HG03159 (cell line): ENCODE measurements around the gene GSTP1.
A peak's percentile ranks its signal among the peaks of the same experiment; 100 is the strongest.
"Not testable (repeated sequence)": the region's sequence is repeated elsewhere in the genome, so short reads cannot be mapped to it uniquely, and the experiment has no call there.

Experiments used
- ATAC-seq: cut with Tn5 transposase; IDR thresholded peaks from one replicate; pipeline ENCODE4 v1.9.1; 2021; ENCODE audit warnings: mild to moderate bottlenecking, moderate library complexity; ENCODE audit not compliant: unreplicated experiment

Gene GSTP1

DNA sequence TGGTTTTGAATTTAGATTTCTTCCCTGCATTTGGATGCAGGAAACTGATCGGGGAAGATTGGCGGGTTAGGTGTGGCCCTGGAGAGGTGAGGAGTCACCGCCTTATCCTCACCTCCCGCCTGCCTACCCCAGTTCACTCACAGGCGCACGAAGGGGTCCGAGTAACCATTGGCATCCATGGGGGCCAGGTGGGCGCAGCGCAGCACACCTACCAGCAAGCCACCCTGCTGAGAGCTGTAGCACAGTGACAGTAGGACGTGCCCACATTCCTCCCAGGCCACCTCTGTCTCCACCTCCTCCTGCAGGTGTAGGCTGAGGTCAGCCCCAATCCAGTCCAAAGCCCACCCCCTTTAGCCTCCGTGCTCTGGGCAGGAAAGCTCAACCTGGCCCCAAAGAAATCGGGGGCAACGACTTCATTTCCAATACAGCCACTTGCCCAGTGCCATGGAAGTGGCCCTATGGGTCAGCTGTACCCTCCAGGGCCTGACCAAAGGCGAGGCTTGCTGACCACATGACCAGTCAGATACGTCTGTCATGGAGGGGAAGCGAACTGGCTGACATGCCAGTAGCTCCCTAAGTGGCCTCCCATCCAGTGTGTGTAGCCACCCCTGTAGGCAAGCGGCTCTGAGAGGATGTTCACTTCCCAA is 29.8 kb downstream of the GSTP1 start:
- no peak for ATAC-seq

DNA sequence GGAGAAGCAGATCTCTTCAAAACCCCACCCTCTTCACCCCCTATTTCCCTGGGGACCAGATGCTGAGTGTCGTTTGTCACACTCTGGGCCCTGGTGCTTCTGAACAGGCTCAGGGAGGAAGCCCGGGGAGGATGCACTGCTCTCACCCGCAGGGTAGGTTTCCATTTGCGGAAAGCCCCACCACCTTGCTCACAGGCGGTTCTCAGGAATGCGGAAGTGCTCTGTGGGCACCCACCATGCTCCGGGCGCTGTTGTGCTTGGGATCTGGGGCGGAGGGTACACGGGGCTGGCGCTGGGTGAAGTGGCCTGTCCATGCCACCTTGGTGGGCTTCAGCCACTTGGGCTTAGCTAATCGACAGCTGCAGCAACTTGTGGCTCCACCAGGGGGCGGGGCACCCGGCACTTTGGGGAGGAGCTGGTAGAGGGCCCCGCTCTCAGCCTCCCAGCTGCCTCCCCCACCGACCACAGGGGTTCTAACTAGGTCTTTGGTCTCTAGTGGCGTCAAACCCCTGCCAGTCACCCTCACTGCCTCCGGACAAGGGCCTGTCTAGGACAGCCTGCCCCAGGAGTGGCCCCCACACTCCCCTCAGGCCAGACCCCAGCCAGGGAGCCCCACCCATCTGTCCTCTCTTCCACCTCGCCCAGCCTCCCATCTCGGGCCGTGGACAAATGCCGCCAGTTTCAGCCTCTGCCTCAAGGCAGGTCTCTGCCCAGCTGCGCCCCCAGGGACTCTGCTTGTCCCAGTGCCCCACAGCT is 30.5 kb downstream of the GSTP1 start:
- peak; percentile 74 for ATAC-seq

DNA sequence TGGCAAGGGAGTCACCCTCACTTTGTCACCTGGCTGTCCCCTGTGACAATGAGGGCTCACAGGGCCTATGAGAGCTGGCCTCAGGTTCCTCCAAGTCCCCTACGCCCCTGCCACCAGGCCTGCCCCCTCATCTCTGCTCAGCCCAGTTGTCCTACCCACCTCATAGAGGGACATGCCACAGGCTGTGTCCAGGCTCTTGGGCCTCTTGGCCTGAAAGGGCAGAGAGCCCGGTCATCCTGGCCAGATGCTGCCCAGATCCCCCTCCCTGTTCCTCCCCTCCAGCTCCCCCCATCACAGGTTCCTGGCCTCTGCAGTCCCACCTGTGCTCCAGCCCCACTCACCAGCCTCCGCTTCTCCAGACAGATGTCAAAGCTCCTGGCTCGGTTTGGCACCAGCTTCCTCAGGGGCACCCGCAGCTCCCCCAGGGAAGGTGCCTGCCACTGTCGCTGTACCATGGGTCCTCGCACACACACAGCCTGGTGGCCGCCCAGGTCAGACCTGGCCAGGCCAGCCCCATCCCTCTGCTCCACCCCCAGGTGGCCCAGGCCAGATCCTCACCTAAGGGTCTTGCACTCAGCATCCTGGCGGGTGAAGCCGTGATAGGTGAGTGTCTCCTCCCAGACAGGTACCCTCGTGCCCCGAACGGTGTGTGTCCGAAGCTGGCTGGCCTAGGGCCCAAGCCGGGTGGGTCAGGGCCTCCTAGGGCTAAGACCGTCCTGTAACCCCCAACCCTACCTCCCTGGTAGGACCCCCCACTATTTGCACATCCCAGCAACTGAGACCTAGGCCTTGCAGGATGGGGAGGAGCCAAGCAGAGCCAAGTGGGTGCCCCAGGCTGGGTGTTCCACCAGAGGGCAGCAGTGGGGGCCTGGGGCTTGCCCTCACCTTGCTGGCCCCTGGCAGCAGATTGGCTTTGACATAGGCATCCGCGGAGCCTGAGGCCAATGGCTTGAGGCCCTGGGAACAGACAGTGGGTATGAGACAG is 31.4 kb downstream of the GSTP1 start:
- no peak for ATAC-seq

DNA sequence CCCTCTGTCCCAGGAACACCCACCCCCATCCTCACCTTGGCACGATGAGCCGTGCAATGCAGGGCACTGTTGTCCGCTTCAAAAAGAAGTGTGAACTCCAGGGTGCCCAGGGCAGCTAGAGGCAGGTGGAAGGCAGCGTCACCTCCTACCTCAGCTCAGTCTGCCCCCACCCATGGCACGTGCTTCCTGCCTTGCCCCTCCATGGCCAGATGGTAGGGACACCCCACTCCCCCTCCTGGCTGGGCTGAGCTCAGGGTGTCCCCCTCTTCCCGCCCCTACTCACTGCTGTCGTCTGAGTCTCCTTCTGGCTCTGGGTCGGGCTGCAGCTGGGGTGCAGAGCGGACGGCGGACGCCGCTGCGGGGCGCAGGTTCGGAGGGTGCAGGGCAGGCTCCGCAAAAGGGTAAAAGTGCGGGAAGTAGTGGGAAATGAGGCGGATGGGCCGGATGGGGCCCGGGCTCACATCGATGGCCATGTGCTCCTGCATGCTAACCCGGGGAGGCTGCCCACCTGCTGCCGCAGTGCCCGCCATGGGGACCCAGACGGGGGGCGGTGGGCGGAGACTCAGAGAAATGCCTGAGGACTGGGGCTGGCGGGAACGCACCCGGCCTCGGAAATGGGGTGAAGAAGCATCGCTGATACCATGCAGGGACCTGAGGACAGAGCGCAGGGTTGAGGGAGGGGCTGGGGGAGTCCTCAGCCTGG is 32.3 kb downstream of the GSTP1 start:
- no peak for ATAC-seq

DNA sequence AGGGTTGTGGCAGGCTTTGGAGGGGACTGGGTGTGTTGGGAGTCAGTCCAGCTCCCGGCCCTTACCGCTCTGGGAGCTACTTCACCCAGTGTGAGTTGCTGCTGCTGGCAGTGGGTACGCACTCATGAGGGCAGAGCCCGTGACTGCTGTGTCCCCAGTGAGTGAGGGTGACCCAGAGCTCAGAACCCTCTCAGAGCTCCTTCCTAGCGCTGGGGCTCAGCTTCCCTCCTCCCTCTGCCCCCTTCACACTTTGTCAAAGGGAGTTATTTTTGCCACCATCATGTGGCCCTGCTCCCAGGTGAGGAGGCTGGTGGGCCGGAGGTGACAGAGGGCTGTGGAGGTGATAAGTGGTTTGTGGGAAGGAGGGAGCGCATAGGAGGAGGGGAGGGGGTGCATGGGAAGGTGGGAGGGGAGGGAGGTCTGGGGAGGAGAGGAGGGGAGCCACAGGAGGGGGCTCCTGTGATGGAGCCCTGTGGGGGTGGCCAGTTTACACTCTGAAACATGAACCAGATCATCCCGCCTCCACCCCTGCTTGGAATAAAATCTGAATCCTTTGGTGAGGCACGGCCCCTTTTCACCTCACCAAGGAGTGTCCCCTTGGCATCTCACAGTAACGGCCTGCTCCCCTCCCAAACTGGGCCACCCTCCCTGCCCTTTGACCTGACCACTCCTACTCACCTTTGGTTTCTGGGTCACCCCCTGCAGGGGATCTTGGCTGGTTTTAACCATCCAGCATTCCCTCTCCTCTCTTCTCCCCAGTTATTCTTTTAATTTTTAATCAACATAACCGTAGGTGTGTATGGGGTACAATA is 33.0 kb downstream of the GSTP1 start:
- ATAC-seq, result no peak

DNA sequence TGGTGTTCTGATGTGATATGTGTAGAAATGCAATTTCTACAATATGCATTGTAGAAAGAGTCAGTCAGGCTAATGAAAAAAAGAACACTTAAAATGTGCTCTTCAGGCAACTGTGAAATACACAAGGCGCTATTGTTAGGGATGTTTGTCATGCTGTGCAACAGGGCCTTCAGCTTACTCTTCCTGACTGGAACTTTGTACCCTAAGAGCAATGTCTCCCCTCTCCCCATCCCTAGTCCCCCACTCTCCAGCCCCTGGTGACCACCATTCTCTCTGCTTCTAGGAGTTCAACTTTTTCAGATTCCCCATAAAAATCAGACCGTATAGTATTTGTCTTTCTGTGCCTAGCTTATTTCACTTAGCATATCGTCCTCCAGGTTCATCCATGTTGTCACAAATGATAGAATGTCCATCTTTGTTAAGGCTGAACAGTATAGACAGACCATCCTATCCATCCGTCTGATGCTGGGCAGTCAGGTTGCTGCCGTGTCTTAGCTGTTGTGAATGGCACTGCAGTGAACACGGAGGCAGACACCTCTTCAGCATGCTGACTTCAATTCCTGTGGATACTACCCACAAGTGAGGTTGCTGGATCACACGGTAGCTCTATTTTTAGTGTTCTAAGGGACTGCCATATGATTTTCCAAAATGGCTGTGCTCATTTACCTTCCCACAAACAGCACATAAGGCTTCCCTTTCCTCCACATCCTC is 33.8 kb downstream of the GSTP1 start:
- ATAC-seq, result no peak

DNA sequence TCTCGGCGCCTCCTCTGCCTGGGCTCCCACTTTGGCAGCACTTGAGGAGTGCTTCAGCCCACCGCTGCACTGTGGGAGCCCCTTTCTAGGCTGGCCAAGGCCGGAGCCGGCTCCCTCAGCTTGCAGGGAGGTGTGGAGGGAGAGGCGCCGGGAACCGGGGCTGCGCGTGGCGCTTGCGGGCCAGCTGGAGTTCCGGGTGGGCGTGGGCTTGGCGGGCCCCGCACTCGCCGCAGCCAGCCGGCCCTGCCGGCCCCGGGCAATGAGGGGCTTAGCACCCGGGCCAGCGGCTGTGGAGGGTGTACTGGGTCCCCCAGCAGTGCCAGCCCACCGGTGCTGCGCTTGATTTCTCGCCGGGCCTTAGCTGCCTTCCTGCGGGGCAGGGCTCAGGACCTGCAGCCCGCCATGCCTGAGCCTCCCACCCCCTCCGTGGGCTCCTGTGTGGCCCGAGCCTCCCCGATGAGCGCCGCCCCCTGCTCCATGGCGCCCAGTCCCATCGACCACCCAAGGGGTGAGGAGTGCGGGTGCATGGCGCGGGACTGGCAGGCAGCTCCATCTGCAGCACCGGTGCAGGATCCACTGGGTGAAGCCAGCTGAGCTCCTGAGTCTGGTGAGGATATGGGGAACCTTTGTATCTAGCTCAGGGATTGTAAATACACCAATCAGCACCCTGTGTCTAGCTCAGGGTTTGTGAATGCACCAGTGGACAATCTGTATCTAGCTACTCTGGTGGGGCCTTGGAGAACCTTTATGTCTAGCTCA is 35.5 kb downstream of the GSTP1 start:
- not testable (repeated sequence) for ATAC-seq

DNA sequence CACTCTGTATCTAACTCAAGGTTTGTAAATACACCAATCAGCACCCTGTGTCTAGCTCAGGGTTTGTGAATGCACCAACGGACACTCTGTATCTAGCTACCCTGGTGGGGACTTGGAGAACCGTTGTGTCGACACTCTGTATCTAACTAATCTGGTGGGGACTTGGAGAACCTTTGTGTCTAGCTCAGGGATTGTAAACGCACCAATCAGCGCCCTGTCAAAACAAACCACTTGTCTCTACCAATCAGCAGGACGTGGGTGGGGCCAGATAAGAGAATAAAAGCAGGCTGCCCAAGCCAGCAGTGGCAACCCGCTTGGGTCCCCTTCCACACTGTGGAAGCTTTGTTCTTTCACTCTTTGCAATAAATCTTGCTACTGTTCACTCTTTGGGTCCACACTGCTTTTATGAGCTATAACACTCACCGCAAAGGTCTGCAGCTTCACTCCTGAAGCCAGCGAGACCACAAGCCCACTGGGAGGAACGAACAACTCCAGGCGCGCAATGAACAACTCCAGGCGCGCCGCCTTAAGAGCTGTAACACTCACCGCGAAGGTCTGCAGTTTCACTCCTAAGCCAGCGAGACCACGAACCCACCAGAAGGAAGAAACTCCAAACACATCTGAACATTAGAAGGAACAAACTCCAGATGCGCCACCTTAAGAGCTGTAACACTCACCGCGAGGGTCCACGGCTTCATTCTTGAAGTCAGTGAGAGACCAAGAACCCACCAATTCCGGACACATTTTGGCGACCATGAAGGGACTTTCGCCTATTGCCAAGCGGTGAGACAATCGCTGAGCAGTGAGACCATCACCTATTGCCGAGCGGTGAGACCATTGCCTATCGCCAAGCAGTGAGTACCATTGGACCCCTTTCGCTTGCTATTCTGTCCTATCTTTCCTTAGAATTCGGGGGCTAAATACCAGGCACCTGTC is 36.3 kb downstream of the GSTP1 start:
- ATAC-seq, result not testable (repeated sequence)

DNA sequence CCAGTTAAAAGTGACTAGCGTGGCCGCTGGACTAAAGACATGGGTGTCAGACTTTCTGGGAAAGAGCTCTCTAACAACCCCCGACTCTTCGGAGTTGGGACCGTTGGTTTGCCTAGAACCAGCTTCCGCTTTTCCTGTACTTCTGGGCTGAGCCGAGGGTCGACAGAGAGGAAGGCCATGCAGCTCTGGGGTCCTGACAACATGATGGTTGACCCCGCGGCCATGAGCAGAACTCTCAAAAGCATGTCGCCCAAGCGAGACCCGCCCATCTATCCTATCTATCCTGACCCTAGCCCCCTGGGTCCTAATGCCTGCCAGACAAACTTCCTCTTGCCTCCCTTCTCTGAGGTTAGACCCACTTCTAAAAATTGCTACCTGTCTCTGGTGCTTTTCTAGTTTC is 37.0 kb downstream of the GSTP1 start:
- ATAC-seq, result not testable (repeated sequence)

DNA sequence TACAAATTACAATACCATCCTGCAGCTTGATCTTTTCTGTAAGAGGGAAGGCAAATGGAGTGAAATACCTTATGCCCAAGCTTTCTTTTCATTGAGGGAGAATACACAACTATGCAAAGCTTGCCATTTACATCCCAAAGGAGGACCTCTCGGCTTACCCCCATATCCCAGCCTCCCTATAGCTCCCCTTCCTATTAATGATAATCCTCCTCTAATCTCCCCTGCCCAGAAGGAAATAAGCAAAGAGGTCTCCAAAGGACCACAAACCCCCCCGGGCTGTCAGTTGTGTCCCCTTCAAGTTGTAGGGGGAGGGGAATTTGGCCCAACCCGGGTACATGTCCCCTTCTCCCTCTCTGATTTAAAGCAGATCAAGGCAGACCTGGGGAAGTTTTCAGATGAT is 38.3 kb downstream of the GSTP1 start:
- not testable (repeated sequence) for ATAC-seq

DNA sequence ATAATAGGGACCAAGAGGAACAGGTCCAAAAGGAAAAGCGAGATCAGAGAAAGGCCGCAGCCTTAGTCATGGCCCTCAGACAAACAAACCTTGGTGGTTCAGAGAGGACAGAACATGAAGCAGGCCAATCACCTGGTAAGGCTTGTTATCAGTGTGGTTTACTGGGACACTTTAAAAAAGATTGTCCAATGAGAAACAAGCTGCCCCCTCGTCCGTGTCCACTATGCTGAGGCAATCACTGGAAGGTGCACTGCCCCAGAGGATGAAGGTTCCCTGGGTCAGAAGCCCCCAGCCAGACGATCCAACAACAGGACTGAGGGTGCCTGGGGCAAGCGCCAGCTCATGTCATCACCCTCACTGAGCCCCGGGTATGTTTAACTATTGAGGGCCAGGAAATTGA is 39.3 kb downstream of the GSTP1 start:
- not testable (repeated sequence) for ATAC-seq

DNA sequence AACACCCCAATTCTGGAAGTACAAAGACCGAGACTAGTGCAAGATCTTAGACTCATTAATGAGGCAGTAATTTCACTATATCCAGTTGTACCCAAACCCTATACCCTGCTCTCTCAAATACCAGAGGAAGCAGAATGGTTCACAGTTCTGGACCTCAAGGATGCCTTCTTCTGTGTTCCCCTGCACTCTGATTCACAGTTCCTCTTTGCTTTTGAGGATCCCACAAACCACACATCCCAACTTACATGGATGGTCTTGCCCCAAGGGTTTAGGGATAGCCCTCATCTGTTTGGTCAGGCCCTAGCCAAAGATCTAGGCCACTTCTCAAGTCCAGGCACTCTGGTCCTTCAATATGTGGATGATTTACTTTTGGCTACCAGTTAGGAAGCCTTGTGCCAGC is 40.2 kb downstream of the GSTP1 start:
- ATAC-seq, result not testable (repeated sequence)

DNA sequence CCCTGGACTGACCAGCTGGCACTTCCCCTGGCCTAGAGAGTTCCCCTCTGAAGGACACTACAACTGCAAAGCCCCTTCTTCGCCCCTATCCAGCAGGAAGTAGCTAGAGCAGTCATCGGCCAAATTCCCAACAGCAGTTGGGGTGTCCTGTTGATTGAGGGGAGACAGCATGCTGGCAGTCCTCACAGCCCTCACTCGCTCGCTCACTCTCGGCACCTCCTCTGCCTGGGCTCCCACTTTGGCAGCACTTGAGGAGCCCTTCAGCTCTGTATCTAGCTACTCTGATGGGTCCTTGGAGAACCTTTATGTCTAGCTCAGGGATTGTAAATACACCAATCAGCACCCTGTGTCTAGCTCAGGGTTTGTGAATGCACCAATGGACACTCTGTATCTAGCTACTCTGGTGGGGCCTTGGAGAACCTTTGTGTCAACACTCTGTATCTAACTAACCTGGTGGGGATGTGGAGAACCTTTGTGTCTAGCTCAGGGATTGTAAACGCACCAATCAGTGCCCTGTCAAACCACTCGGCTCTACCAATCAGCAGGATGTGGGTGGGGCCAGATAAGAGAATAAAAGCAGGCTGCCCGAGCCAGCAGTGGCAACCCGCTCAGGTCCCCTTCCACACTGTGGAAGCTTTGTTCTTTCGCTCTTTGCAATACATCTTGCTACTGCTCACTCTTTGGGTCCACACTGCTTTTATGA is 42.7 kb downstream of the GSTP1 start:
- ATAC-seq, result not testable (repeated sequence)

DNA sequence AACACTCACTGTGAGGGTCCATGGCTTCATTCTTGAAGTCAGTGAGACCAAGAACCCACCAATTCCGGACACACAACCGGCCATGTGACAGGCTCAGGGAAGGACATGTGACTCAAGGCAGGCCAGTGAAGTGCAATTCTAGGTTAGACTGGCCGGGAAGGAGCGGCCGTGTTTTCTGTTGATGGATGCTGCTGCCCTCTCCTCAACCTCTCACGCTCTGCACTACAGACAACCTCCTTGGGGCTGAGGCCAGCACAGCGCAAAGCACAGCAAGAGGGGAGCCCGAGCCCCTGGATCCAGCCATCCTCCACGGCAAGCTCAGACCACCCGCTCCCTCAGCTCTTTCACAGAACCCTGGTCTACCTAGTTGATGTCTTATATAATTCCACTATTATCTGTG is 43.4 kb downstream of the GSTP1 start:
- ATAC-seq, result no peak

DNA sequence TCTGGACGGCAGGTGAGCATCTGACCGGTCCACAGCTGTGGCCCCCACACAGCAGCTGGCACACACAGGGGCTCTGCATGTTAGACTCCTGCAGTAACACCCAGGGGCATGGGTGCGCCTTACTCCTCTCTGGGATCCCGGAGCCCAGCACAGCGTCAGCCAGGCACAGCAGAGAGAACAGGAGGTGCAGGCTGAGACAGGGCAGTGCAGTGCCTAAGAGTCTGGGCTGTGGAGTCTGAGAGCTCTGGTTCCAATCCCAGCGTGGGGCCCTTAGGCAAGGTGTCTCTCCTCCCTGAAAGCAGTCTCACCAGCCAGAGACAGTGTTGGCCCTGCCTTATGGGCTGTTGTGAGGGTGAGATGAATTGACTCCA is 43.8 kb downstream of the GSTP1 start:
- ATAC-seq, result no peak

DNA sequence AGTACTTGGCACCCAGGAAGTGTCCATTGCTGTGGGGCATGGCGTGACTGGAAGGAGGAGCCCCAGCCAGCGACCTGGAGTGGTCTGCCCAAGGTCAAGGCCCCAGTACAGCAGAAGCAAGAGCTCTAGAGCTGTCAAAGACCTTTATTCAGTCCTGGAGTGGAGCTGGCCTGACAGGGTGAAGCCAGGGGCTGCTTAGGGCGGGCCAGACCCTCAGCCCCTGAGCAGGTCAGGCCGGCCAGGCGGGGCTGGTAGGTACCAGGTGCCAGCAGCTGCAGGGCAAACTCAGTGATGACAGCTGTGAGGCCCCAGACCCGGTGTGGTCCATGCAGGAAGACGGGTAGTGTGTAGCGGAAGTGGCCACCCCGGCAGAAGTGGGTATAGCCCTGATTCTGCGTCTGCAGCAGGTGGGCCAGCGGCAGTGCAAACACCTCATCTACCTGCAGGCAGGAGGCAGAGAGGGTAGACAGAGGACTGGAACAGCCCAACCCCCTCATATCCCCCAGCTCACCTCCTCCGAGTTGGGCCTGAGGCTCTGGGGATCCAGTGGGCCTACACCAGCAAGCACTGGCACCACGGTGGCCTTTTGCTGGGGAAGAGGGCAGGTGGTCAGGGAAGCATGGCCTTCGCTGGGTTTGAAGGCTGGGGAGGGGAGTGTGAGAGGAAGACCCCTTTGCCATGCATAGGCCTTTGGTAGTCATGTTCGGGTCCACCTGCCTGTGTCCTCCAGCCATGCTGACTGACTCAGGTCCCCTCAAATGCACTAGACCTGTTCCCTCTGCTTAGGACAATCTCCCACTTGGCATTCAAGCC is 44.4 kb downstream of the GSTP1 start:
- no peak for ATAC-seq
